ENCODE data around the gene SEMA5A.

Gene SEMA5A

GRCh38 chr5:9194509-9194908 is 351.4 kb downstream of the SEMA5A start:
- no peak for DNase-seq

DNA sequence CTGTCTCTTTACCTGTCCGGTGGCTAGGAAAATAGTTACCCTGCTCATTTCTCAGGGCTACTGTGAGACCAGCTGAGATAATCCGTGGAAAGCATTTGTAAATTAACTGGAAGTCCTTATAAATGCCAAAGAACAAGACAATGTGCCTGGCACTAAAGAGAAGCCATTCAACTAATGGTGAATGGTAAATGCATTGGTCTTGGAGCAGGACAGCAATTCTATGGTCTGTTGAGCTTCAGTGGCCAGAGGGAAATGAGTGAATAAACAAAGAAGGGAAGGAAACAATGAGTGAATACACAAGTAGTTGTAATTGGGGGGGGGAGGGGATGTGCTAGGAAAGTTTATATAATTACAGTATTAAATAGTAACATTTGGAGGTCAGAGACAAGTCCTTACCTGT is 353.6 kb downstream of the SEMA5A start:
- DNase-seq: no peak

DNA sequence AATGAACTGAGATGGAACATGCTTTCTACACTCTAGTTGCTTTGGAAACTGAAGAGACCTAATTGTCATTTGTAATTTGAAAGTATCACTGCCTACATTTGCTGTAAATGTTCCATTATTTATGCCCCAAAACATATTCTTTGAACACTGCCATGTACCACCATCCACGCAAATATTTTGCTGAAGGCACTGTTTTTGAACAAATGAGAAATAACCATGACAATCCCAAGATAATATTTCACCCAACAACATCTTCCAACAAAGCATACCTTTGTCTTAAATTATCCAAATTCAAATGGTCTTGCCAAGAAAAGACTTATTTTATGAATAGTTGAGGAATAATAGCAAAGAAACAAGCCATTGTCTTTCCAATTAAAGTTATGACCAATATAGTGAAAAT is 356.2 kb downstream of the SEMA5A start:
- DNase-seq: no peak

- DNase-seq: no peak
Measured at GRCh38 chr5:9188956-9189355, 356.9 kb downstream of the SEMA5A start.

DNA sequence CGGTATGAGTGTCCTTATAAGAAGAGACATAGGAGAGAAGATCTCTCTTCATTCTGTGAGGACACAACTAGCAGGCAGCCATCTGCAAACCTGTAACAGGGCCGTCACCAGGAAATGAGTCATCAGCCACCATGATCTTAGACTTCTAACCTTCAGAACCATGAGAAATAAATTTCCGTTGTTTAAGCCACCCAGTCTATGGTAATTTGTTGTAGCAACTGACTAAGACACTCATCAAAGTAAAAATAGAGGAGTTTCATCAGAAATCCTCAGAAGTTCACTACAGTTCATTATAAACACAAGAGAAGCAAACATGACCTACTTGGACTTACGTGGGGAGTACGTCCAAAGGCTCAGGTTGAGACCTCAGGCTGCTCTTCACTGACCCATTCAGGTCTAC is 357.7 kb downstream of the SEMA5A start:
- no peak for DNase-seq

GRCh38 chr5:9187614-9188013 is 358.3 kb downstream of the SEMA5A start:
- no peak for DNase-seq

- no peak for DNase-seq
Measured at GRCh38 chr5:9186069-9186468, 359.8 kb downstream of the SEMA5A start.

GRCh38 chr5:9183992-9184391 is 361.9 kb downstream of the SEMA5A start:
- no peak for DNase-seq

DNA sequence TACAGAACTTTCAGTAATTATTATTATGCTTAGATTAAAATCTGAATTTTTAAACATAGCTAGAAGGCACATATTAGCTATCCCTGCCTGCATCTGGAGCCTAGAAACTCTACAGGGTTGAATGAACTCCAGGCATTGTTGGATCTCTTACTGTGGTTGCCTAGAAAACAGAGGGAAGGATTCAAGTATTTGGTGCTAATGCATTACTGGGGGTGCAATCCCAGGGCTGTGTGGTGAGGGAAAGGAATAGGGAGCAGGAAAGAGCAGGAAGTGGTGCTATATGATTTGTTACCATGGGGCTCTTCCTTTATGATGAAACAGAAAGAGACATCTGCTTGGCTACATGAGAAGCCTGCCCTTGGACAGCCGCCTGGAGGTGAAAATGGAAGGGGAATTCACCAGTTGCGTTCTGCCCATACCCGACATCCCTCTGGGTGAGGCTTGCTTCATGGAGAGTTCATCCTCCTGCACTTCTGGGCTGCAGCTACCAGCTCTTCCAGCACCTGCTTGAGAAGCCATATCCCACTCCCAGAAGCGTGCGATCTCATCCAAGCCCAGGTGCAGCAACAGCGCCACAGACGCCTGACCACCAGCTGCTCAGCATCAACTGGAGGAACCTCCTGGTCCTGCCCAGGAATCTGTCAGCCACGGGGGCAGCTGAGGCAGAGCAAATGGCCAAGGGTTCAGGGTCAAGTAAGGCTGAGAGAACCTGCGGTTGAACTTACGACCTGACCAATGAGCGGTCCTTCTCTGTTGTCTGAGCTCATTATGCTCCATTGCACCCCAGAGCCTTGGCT is 362.8 kb downstream of the SEMA5A start:
- DNase-seq: no peak

DNA sequence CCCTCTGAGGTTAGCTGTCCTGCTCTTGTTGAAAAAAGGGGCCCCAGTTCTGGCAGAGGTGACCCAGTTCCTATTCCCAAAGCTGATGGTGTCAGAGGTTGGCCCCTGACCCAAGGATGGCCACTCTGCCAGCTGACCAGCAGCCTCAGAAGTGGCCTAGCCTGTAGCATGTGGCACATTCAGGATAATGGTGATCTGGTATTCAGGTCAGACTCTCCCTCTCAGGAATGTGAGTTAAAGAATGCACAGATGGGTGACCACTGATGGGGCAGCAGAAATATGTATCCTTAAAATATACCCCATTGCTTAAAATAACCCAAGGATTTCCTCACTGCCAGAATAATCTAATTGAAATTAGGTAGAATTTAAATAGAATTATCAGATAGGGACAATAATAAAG is 369.2 kb downstream of the SEMA5A start:
- DNase-seq: no peak

DNA sequence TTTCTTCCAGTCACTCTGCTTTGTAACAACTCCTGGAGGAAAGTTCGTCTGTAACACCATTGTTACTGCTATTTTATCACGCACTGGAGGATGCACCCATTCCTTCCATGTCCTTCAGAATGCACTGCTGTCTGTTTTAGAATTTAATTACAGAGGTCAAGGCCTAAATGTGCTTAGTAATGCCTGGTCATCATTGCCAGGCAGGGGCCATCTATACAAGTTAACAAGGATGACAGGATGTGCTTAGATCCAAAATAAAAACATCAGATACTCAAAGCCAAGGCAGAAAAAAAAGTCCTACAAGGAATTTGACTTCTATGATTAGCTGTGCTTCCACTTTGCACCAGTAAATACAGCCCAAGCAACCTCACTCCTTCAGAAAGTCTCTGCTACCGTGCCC is 371.4 kb downstream of the SEMA5A start:
- DNase-seq: no peak

GRCh38 chr5:9173281-9174048 is 372.4 kb downstream of the SEMA5A start:
- no peak for DNase-seq

DNA sequence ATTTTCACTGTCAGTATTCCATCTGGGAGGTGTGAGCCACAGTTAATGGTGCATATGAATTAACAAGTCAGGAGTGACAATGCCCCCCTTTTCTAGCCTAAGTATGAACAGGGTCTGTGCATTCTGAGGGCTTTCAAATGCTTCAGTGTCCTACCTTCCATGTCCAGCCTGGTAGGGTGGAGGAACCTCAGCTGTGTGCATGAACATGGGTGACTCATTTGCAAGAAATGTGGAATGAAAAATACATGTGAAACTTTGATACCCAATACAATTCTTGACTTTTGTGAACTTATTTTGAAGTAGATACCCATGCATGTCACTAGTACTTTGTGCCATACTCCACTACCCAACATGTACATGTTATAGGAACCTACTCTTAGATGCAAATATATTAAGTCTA is 375.8 kb downstream of the SEMA5A start:
- no peak for DNase-seq

- no peak for DNase-seq
Measured at GRCh38 chr5:9169557-9169902, 376.3 kb downstream of the SEMA5A start.

- no peak for DNase-seq
Measured at GRCh38 chr5:9168791-9169556, 376.9 kb downstream of the SEMA5A start.

GRCh38 chr5:9166202-9167112 is 379.4 kb downstream of the SEMA5A start:
- no peak for DNase-seq

DNA sequence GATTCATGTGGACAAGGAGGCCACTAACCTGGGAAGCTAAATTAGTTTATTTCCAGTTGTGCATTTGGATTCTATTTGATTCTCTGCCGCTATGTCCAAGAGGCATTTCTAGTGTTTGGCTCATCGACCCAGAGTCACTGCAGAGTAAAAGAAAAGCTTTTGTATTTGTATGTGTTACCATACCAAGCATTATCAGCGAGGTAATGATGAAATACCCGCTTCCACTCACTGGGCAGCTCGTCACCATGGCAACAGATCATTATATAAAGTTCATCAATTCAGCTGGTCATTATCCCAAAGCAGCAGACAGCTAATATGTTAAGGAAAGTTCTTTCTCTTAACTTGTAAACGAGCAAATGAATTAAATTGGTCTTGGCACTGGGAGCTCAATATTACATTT is 380.3 kb downstream of the SEMA5A start:
- no peak for DNase-seq

DNA sequence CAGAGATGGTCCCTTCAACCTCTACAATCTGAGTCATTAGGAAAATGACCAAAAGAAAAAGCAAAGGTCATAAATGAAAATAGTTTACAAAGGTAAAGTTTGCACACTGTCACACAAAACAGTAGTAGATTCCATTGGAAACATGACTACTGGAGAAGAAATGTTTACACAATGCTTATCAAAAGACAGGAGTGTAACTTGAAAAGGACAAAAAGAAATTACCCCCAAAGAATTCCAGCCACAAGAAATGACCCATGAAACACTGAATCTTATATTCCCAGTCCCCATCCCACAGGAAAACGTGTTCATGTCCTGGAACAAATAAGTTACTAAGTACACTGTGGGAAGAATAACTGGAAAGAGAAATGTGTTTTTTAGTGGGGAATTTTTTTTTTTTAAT is 385.1 kb downstream of the SEMA5A start:
- DNase-seq: no peak

DNA sequence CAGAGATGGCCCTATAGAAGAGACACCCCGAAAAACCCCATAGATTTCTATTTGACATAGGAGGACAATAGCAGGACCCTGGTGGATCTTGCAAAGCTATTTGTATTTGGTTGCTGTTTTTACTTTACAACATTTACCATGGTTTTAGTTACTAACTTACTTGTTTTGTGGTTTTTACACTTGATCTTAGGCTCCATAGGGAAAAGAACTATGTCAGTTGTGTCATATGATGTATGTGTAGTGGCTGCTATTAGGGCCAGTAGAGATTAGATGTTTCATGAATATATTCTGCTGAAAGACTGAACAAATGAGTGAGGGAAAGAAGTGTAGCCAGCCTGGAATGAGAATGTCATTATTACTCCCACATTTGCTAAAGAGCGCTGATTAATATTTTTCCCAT is 388.1 kb downstream of the SEMA5A start:
- no peak for DNase-seq

DNA sequence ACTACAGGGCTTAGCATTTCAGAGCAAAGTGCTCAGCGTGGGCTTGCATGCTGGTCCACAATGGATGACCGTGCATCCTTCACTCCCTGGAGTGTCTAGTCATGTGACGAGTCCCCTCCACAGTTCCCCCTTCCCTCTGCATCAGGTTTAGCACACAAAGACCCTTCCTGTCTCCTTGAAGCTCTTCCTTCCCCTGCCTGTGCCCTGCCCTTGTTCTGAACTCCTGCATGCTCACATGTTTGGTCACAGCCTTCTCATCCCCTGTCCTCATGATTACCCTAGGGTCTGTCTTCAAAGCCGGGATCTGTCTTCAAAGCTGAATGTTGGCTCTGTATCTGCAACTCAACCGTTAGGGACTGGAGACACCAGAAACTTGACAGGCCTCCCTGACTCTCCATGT is 388.9 kb downstream of the SEMA5A start:
- no peak for DNase-seq

- no peak for DNase-seq
Measured at GRCh38 chr5:9156282-9156681, 389.6 kb downstream of the SEMA5A start.

DNA sequence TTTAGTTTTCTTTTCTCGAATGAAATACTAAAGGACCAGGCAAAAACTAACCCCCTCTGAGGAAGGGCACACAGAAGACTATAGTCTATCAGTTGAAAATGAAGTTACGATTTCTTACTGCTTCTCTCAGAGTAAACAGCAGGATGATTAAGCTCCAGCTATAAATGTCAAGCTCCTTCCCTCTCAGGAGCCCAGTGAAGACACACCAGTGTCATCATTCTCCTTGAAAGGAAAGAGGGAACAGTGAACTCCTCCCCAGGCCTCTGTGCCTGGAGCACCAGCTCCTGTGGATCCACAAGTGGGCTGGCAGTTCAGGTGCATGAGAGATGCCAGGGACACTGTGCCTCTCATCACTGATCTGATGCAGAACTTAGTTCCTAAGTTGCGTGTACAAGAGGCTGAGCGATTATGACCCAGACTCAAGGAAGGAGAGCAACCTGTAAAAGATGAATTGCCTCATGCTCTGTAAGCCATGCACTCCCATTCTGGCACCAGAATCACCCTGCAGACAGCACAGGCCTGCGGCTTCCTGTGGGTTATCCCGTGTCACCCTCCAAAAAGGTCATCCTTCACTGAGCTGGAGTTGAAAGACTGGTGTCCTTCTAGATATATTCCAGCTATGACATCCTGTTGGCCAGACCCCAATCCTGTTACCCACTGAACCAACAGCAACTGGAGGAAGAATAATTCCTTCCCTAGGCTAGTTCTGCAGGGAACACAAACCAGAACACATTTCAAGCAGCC is 394.0 kb downstream of the SEMA5A start:
- no peak for DNase-seq

Data from activated naive CD4-positive, alpha-beta T cell (primary cell).